Measurements from ENCODE around the gene TRA2B. TPM values are rescaled to one million over a fixed set of nuclear protein-coding genes. Genes with fewer than 3 reads are reported as not detected.

The TRA2B gene
- 100 to 1,000 TPM; 172 to 176 TPM for total RNA-seq

DNA sequence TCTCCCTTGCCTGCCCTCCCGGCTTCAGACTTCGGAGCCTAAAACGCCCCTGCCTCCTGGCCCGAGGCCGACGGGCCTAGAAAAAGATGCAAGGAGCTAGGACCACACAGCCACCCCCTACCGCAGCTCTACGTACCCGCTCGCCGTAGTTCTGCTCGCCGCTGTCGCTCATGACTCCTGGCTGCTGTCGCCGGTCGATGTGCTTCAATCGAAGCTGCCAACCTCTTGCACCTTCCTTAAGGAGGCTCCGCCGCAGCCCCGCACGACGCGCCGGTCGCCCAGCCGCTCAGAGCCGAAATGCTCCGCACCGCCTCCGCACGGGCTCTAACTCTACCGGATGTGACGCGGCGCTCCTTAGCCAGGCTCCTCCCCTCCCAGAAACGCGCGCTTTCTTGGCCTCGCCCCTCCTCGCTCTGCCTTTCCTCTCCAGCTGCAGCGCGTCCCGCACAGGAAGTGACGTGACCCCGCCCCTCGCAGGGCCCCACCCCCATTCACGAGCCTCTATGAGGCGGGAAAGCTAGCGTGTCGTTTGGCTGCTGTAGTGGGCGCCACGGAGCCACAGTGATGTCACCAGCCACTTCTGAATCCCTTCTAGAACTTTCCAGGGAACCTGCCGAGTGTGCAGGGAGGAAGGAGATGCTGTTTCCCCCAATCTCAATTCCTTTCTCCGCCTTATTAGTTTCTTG is at the start of gene TRA2B:
TSS of gene TRA2B (minus strand) at position 326 of the 686 bp plus-strand sequence. CDS start at position 172, 154 bp downstream.
- no peaks in the 10 kb centered on the region for H3K27me3 Mint-ChIP-seq (ENCODE audit: low read depth)
- H3K4me3 Mint-ChIP-seq = peak within 1 kb of the TSS; percentile 100
- H3K4me1 Mint-ChIP-seq (ENCODE audit: low read depth) = peaks cover 20% of the 10 kb centered on the region
- intact Hi-C loops (cut with micrococcal nuclease) = loop anchor here (1.0 to 10.0 kb wide), 8 partner anchors 22 to 1807 kb away; partner anchors contain the start of genes BCL6, DNAJB11, EIF4A2 and ETV5
- peaks cover 50% of the 10 kb centered on the region for H3K36me3 Mint-ChIP-seq (ENCODE audit: low read depth)
- peak; percentile 99 for DNase-seq
- CTCF ChIA-PET = interaction anchor here (0.5 to 1.0 kb wide), 3 partner anchors 10 to 85 kb away, joined by 3 to 6 read pairs (median 3); no protein-coding TSS in a partner anchor
- peak within 1 kb of the TSS; percentile 100 for H3K27ac Mint-ChIP-seq
- H3K9me3 Mint-ChIP-seq = no peaks in the 10 kb centered on the region

DNA sequence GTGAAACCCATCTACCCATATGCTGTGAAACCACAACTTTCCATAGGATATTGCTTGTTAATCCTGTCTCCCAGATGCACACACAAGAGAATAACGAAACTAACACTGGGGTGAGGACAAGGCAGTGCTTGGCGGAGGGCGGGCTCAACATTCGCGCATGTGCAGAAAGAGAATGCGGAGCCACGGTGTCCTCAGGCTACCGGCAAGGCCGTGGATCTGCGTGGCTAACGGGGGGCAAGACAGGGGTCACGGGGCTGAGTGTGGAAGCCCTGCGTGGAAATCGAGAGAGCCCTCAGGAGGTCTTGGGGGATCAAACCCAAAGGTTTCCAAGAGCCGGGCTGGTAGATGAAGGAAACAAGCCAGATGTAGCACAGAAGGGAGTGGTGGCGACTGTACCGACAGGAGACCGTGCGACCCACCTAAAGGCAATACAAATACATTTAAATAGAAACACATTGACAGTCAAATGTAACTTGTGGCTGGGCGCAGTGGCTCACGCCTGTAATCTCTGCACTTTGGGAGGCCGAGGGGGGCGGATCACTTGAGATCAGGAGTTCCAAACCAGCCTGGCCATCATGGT is 48.5 kb upstream of the TRA2B start:
- Mint-ChIP-seq H3K36me3 (ENCODE audit: low read depth) (no peaks in the 10 kb centered on the region), H3K27me3 (ENCODE audit: low read depth) (peaks cover 8% of the 10 kb centered on the region), H3K4me1 (ENCODE audit: low read depth) (peaks cover 3% of the 10 kb centered on the region), H3K27ac (no peak overlapping the region), H3K9me3 (no peaks in the 10 kb centered on the region), H3K4me3 (no peak overlapping the region)
- CTCF ChIA-PET = interaction anchor here (1.6 to 2.4 kb wide), 2 partner anchors 8 to 269 kb away, joined by 4 to 16 read pairs; no protein-coding TSS in a partner anchor
- DNase-seq = no peak
- intact Hi-C loops (cut with micrococcal nuclease) = no loop called here

DNA sequence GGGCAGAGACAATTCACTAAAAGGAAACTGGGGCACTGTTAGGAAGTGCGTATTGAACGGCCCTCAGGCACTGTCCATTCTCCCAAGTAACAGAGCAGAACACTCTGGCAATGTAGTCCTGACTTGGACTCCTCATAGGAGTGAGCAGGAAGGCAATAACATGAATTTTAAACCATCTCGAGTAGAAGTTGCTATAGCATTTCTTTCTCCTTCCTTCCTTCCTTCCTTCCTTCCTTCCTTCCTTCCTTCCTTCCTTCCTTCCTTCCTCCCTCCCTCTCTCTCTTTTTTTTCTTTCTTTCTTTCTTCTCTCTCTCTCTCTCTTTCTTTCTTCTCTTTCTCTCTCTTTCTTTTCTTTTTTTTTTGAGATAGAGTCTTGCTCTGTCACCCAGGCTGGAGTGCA is 46.4 kb upstream of the TRA2B start:
- Mint-ChIP-seq H3K36me3 (ENCODE audit: low read depth) (no peaks in the 10 kb centered on the region), H3K27ac (no peak overlapping the region), H3K4me3 (no peak overlapping the region), H3K27me3 (ENCODE audit: low read depth) (peaks cover 8% of the 10 kb centered on the region), H3K4me1 (ENCODE audit: low read depth) (peaks cover 3% of the 10 kb centered on the region), H3K9me3 (no peaks in the 10 kb centered on the region)
- intact Hi-C loops (cut with micrococcal nuclease) = no loop called here
- CTCF ChIA-PET = interaction anchor here (0.7 kb wide), 1 partner anchor 110 kb away, joined by 3 read pairs; no protein-coding TSS in a partner anchor
- DNase-seq = no peak

DNA sequence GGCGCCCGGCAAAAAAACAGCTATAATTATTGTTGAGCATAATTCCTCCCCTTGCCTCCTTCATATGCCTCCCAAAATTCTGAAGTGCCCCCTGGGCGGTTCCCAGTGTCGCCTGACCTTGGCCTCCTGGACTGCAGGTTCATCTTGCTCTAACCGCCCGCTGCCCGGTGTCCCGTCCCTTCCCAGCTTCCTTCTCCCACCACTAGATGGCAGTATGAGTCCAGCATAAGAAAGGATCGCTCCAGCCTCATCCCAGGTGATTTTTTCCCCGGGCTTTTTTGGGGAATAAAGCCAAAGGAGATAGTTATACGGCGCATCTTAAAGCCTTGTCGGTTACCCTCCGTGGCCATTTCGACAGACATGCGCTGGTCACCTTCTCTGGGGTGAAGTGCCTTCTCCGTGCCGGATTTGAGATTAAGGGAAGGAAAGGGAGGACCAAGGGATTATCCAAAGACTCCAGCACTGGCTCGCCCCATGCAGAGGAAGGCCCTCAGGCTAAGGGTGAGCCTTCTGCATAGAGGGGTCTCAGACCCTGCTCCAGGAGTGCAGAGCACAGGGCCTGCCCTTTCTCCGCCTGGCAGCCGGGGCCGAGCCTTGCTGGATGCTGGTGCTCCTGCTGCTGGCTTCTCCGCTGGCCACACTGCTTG is 45.8 kb upstream of the TRA2B start:
- Mint-ChIP-seq H3K27ac (peak overlapping the region; percentile 41), H3K4me1 (ENCODE audit: low read depth) (peaks cover 3% of the 10 kb centered on the region), H3K27me3 (ENCODE audit: low read depth) (peaks cover 8% of the 10 kb centered on the region), H3K36me3 (ENCODE audit: low read depth) (no peaks in the 10 kb centered on the region), H3K9me3 (no peaks in the 10 kb centered on the region), H3K4me3 (no peak overlapping the region)
- intact Hi-C loops (cut with micrococcal nuclease) = loop anchor here (1.0 kb wide), 3 partner anchors 259 to 634 kb away; no protein-coding TSS in a partner anchor
- CTCF ChIA-PET = interaction anchor here (0.7 to 4.5 kb wide), 28 partner anchors 9 to 634 kb away, joined by 3 to 41 read pairs (median 4); partner anchors contain the start of gene TBCCD1
- peak; percentile 67 for DNase-seq

DNA sequence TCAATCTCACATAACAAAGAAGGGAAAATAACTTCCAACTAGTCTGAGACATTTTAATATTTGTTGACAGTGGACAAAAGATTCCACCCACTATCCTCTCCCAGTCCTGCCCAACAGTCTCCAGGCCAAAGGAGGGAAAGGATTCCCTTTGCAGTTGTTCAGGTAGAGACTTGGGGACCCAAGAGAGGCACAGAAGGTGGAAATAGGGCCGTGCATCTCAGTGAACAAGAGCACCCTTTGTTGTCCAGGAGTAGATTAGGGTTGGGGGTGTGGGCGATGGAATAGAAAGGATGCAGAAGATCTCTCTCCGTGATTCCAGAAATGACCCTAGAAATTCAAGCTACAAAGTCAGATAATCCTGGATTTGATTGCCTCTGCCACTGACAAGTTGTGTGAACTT is 44.8 kb upstream of the TRA2B start:
- intact Hi-C loops (cut with micrococcal nuclease) = loop anchor here (1.0 kb wide), 3 partner anchors 260 to 635 kb away; no protein-coding TSS in a partner anchor
- H3K4me1 Mint-ChIP-seq (ENCODE audit: low read depth) = peaks cover 4% of the 10 kb centered on the region
- no peak overlapping the region for H3K27ac Mint-ChIP-seq
- no peak for DNase-seq
- H3K9me3 Mint-ChIP-seq = no peaks in the 10 kb centered on the region
- peaks cover 8% of the 10 kb centered on the region for H3K27me3 Mint-ChIP-seq (ENCODE audit: low read depth)
- no peak overlapping the region for H3K4me3 Mint-ChIP-seq
- CTCF ChIA-PET = interaction anchor here (0.6 to 4.5 kb wide), 28 partner anchors 10 to 635 kb away, joined by 3 to 41 read pairs (median 4); partner anchors contain the start of gene TBCCD1
- no peaks in the 10 kb centered on the region for H3K36me3 Mint-ChIP-seq (ENCODE audit: low read depth)

DNA sequence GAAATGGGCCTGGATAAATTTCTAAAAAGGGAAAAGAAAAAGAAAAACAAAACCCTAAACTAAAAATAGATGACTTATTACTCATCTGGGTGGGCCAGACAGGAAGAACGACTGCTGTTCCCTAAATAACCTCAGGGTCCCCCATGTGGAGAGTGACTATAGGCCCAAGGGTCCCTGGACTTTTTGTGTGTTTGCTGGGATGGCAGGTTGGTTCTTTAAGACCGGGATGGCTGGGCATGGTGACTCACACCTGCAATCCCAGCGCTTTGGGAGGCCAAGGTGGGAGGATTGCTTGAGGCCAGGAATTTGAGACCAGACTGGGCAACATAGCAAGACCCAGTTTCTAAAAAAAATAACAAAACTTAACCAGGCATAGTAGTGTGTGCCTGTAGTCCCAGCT is 43.8 kb upstream of the TRA2B start:
- H3K36me3 Mint-ChIP-seq (ENCODE audit: low read depth) = no peaks in the 10 kb centered on the region
- DNase-seq = no peak

DNA sequence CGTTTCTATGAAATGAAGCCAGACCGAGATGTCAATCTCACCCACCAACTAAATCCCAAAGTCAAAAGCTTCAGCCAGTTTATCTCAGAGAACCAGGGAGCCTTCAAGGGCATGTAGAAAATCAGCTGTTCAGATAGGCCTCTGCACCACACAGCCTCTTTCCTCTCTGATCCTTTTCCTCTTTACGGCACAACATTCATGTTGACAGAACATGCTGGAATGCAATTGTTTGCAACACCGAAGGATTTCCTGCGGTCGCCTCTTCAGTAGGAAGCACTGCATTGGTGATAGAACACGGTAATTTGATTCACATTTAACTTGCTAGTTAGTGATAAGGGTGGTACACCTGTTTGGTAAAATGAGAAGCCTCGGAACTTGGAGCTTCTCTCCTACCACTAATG is 41.9 kb upstream of the TRA2B start:
- Mint-ChIP-seq H3K36me3 (ENCODE audit: low read depth) (no peaks in the 10 kb centered on the region), H3K27me3 (ENCODE audit: low read depth) (peaks cover 8% of the 10 kb centered on the region), H3K4me3 (no peak overlapping the region), H3K9me3 (no peaks in the 10 kb centered on the region), H3K4me1 (ENCODE audit: low read depth) (peaks cover 13% of the 10 kb centered on the region), H3K27ac (no peak overlapping the region)
- no peak for DNase-seq
- intact Hi-C loops (cut with micrococcal nuclease) = loop anchor here (5.0 kb wide), 4 partner anchors 128 to 843 kb away; partner anchors contain the start of gene ETV5
- CTCF ChIA-PET = interaction anchor here (0.6 to 4.5 kb wide), 4 partner anchors 19 to 561 kb away, joined by 3 to 41 read pairs (median 5); no protein-coding TSS in a partner anchor

More for the DNA sequence above, 43.8 kb upstream of the TRA2B start:
- Mint-ChIP-seq H3K9me3 (no peaks in the 10 kb centered on the region), H3K27ac (no peak overlapping the region), H3K4me3 (no peak overlapping the region), H3K27me3 (ENCODE audit: low read depth) (peaks cover 8% of the 10 kb centered on the region), H3K4me1 (ENCODE audit: low read depth) (peaks cover 13% of the 10 kb centered on the region)
- CTCF ChIA-PET = interaction anchor here (0.6 to 4.5 kb wide), 11 partner anchors 38 to 635 kb away, joined by 3 to 41 read pairs (median 4); no protein-coding TSS in a partner anchor
- intact Hi-C loops (cut with micrococcal nuclease) = no loop called here

DNA sequence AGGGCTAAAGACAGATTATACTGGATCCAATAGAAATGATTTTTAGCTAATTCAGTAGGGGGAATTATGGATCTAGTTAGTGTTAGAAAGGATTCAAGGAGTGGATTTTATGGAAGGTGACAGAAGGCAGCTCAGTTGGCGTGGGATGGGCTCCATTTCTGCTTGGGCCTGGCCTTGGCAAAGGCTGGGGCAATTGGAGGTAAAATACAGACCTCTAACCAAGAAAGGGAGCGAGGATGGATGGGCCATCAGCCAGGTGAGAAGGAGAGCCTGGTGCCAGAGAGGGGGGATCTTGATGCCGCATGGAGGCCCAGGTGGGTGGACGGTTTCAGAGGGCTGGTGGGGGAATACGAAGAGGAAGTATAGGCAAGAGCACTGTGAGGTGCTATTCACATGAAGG is 40.7 kb upstream of the TRA2B start:
- Mint-ChIP-seq H3K9me3 (no peaks in the 10 kb centered on the region), H3K4me1 (ENCODE audit: low read depth) (peaks cover 11% of the 10 kb centered on the region), H3K27ac (no peak overlapping the region), H3K27me3 (ENCODE audit: low read depth) (peaks cover 8% of the 10 kb centered on the region), H3K36me3 (ENCODE audit: low read depth) (no peaks in the 10 kb centered on the region), H3K4me3 (no peak overlapping the region)
- intact Hi-C loops (cut with micrococcal nuclease) = loop anchor here (5.0 kb wide), 4 partner anchors 129 to 844 kb away; partner anchors contain the start of gene ETV5
- DNase-seq = no peak
- CTCF ChIA-PET = interaction anchor here (0.7 to 3.0 kb wide), 9 partner anchors 9 to 642 kb away, joined by 3 to 31 read pairs (median 5); no protein-coding TSS in a partner anchor

DNA sequence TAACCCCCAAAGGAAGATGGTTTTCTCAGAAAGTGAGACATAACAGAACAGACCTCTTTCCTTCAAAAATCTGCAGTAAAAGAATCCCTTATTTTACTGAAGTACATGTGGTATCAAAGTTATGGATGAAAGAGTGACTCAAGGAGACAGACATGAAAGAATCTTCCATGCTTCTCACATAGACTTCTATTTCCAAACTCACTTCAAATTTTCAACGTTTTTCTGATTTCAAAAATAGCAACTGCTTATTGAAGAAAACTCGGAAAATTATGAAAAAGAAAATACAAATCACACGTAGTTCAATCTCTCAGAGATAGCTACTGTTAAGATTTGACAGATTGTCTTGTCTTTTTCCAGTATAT is 39.8 kb upstream of the TRA2B start:
- CTCF ChIA-PET = interaction anchor here (0.6 to 3.0 kb wide), 11 partner anchors 10 to 640 kb away, joined by 3 to 31 read pairs (median 5); no protein-coding TSS in a partner anchor
- peaks cover 9% of the 10 kb centered on the region for H3K4me1 Mint-ChIP-seq (ENCODE audit: low read depth)
- H3K27me3 Mint-ChIP-seq (ENCODE audit: low read depth) = peaks cover 3% of the 10 kb centered on the region
- H3K27ac Mint-ChIP-seq = no peak overlapping the region
- intact Hi-C loops (cut with micrococcal nuclease) = loop anchor here (1.0 to 5.0 kb wide), 11 partner anchors 17 to 845 kb away; partner anchors contain the start of gene ETV5
- H3K36me3 Mint-ChIP-seq (ENCODE audit: low read depth) = no peaks in the 10 kb centered on the region
- H3K9me3 Mint-ChIP-seq = no peaks in the 10 kb centered on the region
- H3K4me3 Mint-ChIP-seq = no peak overlapping the region
- no peak for DNase-seq

DNA sequence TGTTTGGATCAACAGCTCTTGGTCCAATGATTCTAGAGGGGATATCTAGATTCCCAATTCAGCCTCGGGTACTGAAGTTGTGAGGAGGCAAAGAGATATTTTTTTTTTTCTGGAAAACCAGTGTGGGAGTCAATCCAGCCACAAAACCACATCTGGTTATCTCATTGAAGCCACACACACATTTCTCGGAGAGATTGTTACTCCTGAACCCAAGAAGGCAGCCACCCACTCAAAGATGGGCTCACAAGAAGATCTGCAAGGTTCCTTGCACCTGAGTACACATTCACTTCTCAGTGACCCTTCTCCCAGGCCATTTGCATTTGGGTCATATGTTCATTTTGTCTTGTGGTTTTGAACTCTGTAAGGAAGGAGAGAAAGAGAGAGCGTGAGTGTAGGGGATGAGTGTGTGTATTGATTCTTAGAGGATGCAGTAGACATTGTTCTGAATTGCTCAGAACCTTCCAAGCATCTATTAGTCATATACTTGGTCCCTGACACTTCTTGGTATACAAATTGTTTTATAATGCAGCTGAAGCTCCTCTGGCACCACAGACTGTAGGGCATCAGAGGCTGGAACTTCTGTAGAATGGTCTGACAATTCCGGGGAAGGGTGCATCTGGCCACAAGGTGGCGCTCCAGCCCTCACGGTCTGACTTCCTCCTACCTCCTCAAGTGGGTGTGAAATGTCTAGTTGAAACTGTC is 39.3 kb upstream of the TRA2B start:
- H3K36me3 Mint-ChIP-seq (ENCODE audit: low read depth) = no peaks in the 10 kb centered on the region
- no peak overlapping the region for H3K4me3 Mint-ChIP-seq
- H3K9me3 Mint-ChIP-seq = no peaks in the 10 kb centered on the region
- no peaks in the 10 kb centered on the region for H3K27me3 Mint-ChIP-seq (ENCODE audit: low read depth)
- CTCF ChIA-PET = interaction anchor here (0.6 to 3.0 kb wide), 16 partner anchors 9 to 640 kb away, joined by 3 to 31 read pairs (median 4); partner anchors contain the start of gene DNAJB11
- peaks cover 9% of the 10 kb centered on the region for H3K4me1 Mint-ChIP-seq (ENCODE audit: low read depth)
- DNase-seq = peak; percentile 94
- H3K27ac Mint-ChIP-seq = no peak overlapping the region
- intact Hi-C loops (cut with micrococcal nuclease) = loop anchor here (1.0 to 5.0 kb wide), 11 partner anchors 17 to 845 kb away; partner anchors contain the start of gene ETV5

DNA sequence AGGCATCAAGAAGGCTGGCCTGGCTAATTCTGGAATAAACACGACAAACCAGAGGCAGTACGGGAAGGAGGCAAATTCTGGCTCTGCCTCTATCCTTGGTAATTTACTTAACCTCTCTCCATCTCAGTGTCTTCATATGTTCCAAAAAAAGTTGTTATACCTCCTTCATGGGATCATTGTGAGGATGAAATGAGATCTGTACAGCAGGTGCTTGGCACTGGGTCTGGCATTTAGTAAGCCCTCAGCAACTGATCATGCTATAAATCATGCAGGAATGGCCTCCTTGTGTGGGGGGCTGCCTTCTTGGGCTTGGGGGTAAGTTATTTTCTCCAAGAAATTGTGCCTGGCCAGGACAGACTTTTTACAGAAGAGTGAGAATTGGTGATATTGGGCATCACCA is 38.3 kb upstream of the TRA2B start:
- intact Hi-C loops (cut with micrococcal nuclease) = loop anchor here (2.0 to 5.0 kb wide), 5 partner anchors 131 to 846 kb away; partner anchors contain the start of gene ETV5
- CTCF ChIA-PET = interaction anchor here (0.6 to 3.0 kb wide), 6 partner anchors 8 to 639 kb away, joined by 5 to 31 read pairs (median 9); no protein-coding TSS in a partner anchor
- H3K27me3 Mint-ChIP-seq (ENCODE audit: low read depth) = no peaks in the 10 kb centered on the region
- H3K4me3 Mint-ChIP-seq = no peak overlapping the region
- H3K36me3 Mint-ChIP-seq (ENCODE audit: low read depth) = no peaks in the 10 kb centered on the region
- no peak for DNase-seq
- peaks cover 9% of the 10 kb centered on the region for H3K4me1 Mint-ChIP-seq (ENCODE audit: low read depth)
- H3K27ac Mint-ChIP-seq = no peak overlapping the region
- no peaks in the 10 kb centered on the region for H3K9me3 Mint-ChIP-seq
